ENCODE measurements around the gene DOCK4. TPM values are rescaled to one million over a fixed set of nuclear protein-coding genes. Genes with fewer than 3 reads are reported as not detected.

The DOCK4 gene
- total RNA-seq, 2 donors from 2014 or later: 6.5 to 11.1 TPM

GRCh38 chr7:111682588-111683340 lies 523.4 kb downstream of the DOCK4 start:
- intact Hi-C loops (cut with DNase I): no loop called here
- Histone ChIP-seq H3K9ac (ENCODE audit: low read depth in 2 of 2, low read length in 2 of 2) (no peak overlapping the region), H3K4me3 (no peak overlapping the region), H3K9me3 (no peaks in the 10 kb centered on the region), H3K36me3 (no peaks in the 10 kb centered on the region), H3K27ac (no peak overlapping the region), H3K4me1 (no peaks in the 10 kb centered on the region), H3K27me3 (no peaks in the 10 kb centered on the region)
- no peak for TF ChIP-seq CTCF (IDR thresholded peaks at IDR 0.05)
- DNase-seq: no peak

DNA sequence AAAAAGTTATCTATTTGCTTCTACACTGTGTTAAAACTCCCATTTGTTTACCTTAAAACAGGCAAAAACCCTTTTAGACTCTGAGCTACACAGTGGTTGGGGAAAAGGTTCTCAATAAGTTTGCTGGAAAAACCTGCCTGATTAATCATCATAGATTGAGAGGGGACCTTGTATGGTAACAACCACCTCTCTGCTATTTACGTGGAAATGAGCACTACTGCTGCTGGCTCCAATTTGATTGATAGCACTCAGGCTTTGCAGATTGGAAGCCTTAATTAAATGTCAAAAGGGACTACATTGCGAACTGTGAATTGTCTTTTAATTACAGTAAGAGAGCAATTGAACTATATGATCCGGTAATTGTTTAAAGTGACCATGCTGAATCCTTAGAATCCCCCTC lies 525.0 kb downstream of the DOCK4 start:
- H3K36me3 ChIP-seq: no peaks in the 10 kb centered on the region
- H3K9ac ChIP-seq (ENCODE audit: low read depth in 2 of 2, low read length in 2 of 2): no peak overlapping the region
- intact Hi-C loops (cut with DNase I): no loop called here
- no peaks in the 10 kb centered on the region for H3K27me3 ChIP-seq
- H3K9me3 ChIP-seq: no peaks in the 10 kb centered on the region
- no peak overlapping the region for H3K4me3 ChIP-seq
- no peaks in the 10 kb centered on the region for H3K4me1 ChIP-seq
- no peak for TF ChIP-seq CTCF (IDR thresholded peaks at IDR 0.05)
- DNase-seq: no peak
- no peak overlapping the region for H3K27ac ChIP-seq

- Histone ChIP-seq H3K27ac (no peak overlapping the region), H3K9ac (ENCODE audit: low read depth in 2 of 2, low read length in 2 of 2) (no peak overlapping the region), H3K4me3 (no peak overlapping the region), H3K4me1 (no peaks in the 10 kb centered on the region), H3K9me3 (no peaks in the 10 kb centered on the region), H3K27me3 (no peaks in the 10 kb centered on the region), H3K36me3 (no peaks in the 10 kb centered on the region)
- intact Hi-C loops (cut with DNase I): no loop called here
- DNase-seq: no peak
- no peak for TF ChIP-seq CTCF (IDR thresholded peaks at IDR 0.05)
Measured at GRCh38 chr7:111678986-111679385, 527.2 kb downstream of the DOCK4 start.

DNA sequence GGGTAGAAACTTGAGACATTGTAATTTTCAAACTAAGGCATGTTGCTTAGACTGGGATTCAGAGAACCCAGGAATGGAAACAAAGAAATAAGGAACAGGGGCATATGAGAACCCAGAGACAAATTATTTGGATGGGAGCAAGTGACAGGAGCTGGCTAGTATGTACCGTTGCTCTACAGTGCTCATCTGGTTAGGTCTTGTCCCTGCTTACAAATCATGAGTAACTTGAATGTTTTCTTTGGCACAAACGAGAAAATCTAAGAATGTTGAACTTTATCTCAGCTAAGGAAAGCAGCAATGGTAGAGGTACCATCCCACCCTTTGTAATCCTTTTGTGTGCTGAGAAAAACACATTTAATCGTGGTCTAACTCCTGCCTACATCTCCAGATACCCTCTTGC lies 527.9 kb downstream of the DOCK4 start:
- Histone ChIP-seq H3K27ac (no peak overlapping the region), H3K9me3 (no peaks in the 10 kb centered on the region), H3K9ac (ENCODE audit: low read depth in 2 of 2, low read length in 2 of 2) (no peak overlapping the region), H3K27me3 (no peaks in the 10 kb centered on the region), H3K36me3 (no peaks in the 10 kb centered on the region), H3K4me3 (no peak overlapping the region), H3K4me1 (no peaks in the 10 kb centered on the region)
- intact Hi-C loops (cut with DNase I): no loop called here
- no peak for TF ChIP-seq CTCF (IDR thresholded peaks at IDR 0.05)
- no peak for DNase-seq

GRCh38 chr7:111677848-111678247 lies 528.4 kb downstream of the DOCK4 start:
- Histone ChIP-seq H3K27me3 (no peaks in the 10 kb centered on the region), H3K36me3 (no peaks in the 10 kb centered on the region), H3K9ac (ENCODE audit: low read depth in 2 of 2, low read length in 2 of 2) (no peak overlapping the region), H3K9me3 (no peaks in the 10 kb centered on the region), H3K4me3 (no peak overlapping the region), H3K4me1 (no peaks in the 10 kb centered on the region), H3K27ac (no peak overlapping the region)
- no peak for TF ChIP-seq CTCF (IDR thresholded peaks at IDR 0.05)
- DNase-seq: no peak
- intact Hi-C loops (cut with DNase I): no loop called here

All from colonic mucosa (tissue), 4 donors.